OCI-LY7 (cell line): ENCODE data around the gene DPM3. TPM values are rescaled to one million over a fixed set of nuclear protein-coding genes. Genes with fewer than 3 reads are reported as not detected.
"Not testable (repeated sequence)": the region's sequence is repeated elsewhere in the genome, so short reads cannot be mapped to it uniquely, and the experiment has no call there.

Source experiments
- BruUV-seq: library from RNA; stranded (reverse); fragments of 400-500 nt; replicated peaks from 2 replicates; lab custom pipeline; 2021; lab: Mats Ljungman, UMichigan
- CTCF ChIA-PET: fragments of 300-600 bp; sonication (Branson Sonifier 250); formaldehyde crosslinking; loops from one replicate; lab custom pipeline; 2022; ENCODE audit warnings: antibody characterized with exemption; ENCODE audit not compliant: unreplicated experiment; lab: Charles Lee
- POLR2A ChIA-PET: fragments of 300-600 bp; sonication (Branson Sonifier 250); formaldehyde crosslinking; loops from one replicate; lab custom pipeline; 2022; ENCODE audit warnings: antibody characterized with exemption; lab: Charles Lee
- DNase-seq: peaks from one replicate; pipeline ENCODE4 v3.0.0-alpha.2; 2015; ENCODE audit warnings: low spot score
- H2AFZ ChIP-seq: fragments of 200-600 bp; sonication (generic), shearing (Covaris generic); 2 replicates; pipeline ENCODE4 v1.6.1; 2014; ENCODE audit warnings: mild to moderate bottlenecking, antibody characterized with exemption, low read length, moderate library complexity
- H3K27ac ChIP-seq: fragments of 200-600 bp; sonication (generic); 2 replicates; pipeline ENCODE4 v1.5.1; 2014; ENCODE audit warnings: mixed run types, low read depth, mild to moderate bottlenecking, moderate library complexity, low read length, inconsistent platforms; ENCODE audit not compliant: poor library complexity, severe bottlenecking
- H3K36me3 ChIP-seq: fragments of 200-600 bp; sonication (generic); 2 replicates; pipeline ENCODE4 v1.6.1; 2014; ENCODE audit warnings: mild to moderate bottlenecking, antibody characterized with exemption, low read length, moderate library complexity, mixed read lengths; ENCODE audit not compliant: insufficient read depth
- H3K4me1 ChIP-seq: fragments of 200-600 bp; sonication (generic); 2 replicates; pipeline ENCODE4 v1.5.1; 2014; ENCODE audit warnings: mild to moderate bottlenecking, low read length; ENCODE audit not compliant: insufficient read depth, poor library complexity, severe bottlenecking
- H3K4me2 ChIP-seq: fragments of 200-600 bp; sonication (generic); 2 replicates; pipeline ENCODE4 v1.6.1; 2014; ENCODE audit warnings: mild to moderate bottlenecking, low read length
- H3K4me3 ChIP-seq: fragments of 200-600 bp; sonication (generic); 2 replicates; pipeline ENCODE4 v1.5.1; 2014; ENCODE audit warnings: mild to moderate bottlenecking, low read depth, low read length; ENCODE audit not compliant: poor library complexity, severe bottlenecking
- H3K79me2 ChIP-seq: fragments of 200-600 bp; sonication (generic); 2 replicates; pipeline ENCODE4 v1.6.1; 2016; ENCODE audit warnings: low read depth, mild to moderate bottlenecking, low read length, moderate library complexity, mixed read lengths; ENCODE audit not compliant: insufficient read depth
- H3K9me2 ChIP-seq: fragments of 200-600 bp; sonication (generic); 2 replicates; pipeline ENCODE4 v1.6.1; 2016; ENCODE audit warnings: mild to moderate bottlenecking, low read length, mixed read lengths; ENCODE audit not compliant: insufficient read depth
- H3K9me3 ChIP-seq: fragments of 200-600 bp; sonication (generic); 2 replicates; pipeline ENCODE4 v1.6.1; 2014; ENCODE audit warnings: mild to moderate bottlenecking, mixed run types, low read length, mixed read lengths
- H4K20me1 ChIP-seq: fragments of 200-600 bp; sonication (generic); 2 replicates; pipeline ENCODE4 v1.6.1; 2014; ENCODE audit warnings: mild to moderate bottlenecking, antibody characterized with exemption, low read length, moderate library complexity, mixed read lengths; ENCODE audit not compliant: insufficient read depth
- EZH2phosphoT487 ChIP-seq: fragments of 200-600 bp; sonication (generic); IDR thresholded peaks from 2 replicates; pipeline ENCODE4 v1.6.1; 2018; ENCODE audit warnings: low read depth, borderline replicate concordance, mild to moderate bottlenecking, mixed run types, antibody characterized with exemption, low read length, moderate library complexity, mixed read lengths
- intact Hi-C: fragments of 100-400 bp; cut with micrococcal nuclease; formaldehyde crosslinking; loops from one replicate; pipeline ENCODE4 v1.10.0; 2022; ENCODE audit not compliant: unreplicated experiment
- total RNA-seq, 2 experiments: library from RNA; depleted of rRNA in 1 of 2; stranded (reverse); fragments of >200 nt in 1 of 2; shearing (Covaris generic) in 1 of 2; gene quantifications; 2 replicates each; pipeline ENCODE4 v1.2.3, GENCODE V29; 2014 to 2022
- TF ChIP-seq, protein P1 (sequence below): fragments of 200-600 bp; sonication (generic); conservative IDR thresholded peaks from 2 replicates; pipeline ENCODE4 v1.5.1; 2014; ENCODE audit warnings: mild to moderate bottlenecking, antibody characterized with exemption, low read length, moderate library complexity, mixed read lengths

Gene DPM3
- total RNA-seq, 2 experiments from 2014 or later = 32.5 to 65.9 TPM

DNA sequence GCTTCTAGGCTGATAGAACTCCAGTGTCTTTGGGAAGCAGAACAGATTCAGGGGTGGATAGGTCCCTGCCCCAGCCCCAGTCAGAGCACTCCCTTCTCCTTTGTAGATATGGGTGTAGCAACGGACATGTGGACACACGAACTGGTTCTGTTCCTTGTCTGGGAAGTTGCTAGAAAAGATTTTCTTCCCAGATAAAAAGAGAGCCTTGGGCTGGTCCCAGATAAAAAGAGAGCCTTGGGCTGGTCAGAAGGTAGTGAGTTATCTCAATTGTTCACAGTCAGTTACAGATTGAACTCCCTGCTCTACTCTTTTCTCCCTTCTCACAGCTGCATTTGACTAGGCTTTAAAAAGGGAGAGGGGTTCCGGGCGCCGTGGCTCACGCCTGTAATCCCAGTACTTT lies 20.1 kb downstream of the DPM3 start:
- Histone ChIP-seq H3K79me2 (no peaks in the 10 kb centered on the region), H4K20me1 (no peaks in the 10 kb centered on the region), H3K4me3 (no peak overlapping the region), H3K9me3 (no peaks in the 10 kb centered on the region), H3K9me2 (no peaks in the 10 kb centered on the region), H2AFZ (no peak overlapping the region), H3K4me2 (no peak overlapping the region), H3K27ac (no peak overlapping the region), H3K36me3 (no peaks in the 10 kb centered on the region), H3K4me1 (no peaks in the 10 kb centered on the region)
- TF ChIP-seq, protein P1, sequence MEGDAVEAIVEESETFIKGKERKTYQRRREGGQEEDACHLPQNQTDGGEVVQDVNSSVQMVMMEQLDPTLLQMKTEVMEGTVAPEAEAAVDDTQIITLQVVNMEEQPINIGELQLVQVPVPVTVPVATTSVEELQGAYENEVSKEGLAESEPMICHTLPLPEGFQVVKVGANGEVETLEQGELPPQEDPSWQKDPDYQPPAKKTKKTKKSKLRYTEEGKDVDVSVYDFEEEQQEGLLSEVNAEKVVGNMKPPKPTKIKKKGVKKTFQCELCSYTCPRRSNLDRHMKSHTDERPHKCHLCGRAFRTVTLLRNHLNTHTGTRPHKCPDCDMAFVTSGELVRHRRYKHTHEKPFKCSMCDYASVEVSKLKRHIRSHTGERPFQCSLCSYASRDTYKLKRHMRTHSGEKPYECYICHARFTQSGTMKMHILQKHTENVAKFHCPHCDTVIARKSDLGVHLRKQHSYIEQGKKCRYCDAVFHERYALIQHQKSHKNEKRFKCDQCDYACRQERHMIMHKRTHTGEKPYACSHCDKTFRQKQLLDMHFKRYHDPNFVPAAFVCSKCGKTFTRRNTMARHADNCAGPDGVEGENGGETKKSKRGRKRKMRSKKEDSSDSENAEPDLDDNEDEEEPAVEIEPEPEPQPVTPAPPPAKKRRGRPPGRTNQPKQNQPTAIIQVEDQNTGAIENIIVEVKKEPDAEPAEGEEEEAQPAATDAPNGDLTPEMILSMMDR = no peak
- TF ChIP-seq EZH2phosphoT487 = no peak
- no TSS peak for BruUV-seq
- ChIA-PET CTCF (no interaction called here), POLR2A (interaction anchor here (0.7 kb wide), 1 partner anchor 23 kb away, joined by 3 read pairs; no protein-coding TSS in a partner anchor)
- DNase-seq = no peak
- intact Hi-C loops = no loop called here

DNA sequence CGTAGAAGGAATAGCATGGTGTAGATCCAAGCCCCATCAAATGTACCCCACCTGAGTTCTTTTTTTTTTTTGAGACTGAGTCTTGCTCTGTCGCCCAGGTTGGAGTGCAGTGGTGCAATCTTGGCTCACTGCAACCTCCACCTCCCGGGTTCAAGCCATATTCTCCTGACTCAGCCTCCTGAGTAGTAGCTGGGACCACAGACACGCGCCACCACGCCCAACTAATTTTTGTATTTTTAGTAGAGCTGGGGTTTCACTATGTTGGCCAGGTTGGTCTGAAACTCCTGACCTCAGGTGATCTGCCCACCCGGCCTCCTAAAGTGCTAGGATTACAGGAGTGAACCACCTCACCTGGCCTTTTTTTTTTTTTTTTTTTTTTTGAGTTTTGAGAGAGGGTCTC lies 22.2 kb downstream of the DPM3 start:
- intact Hi-C loops, H2AFZ ChIP-seq, H3K79me2 ChIP-seq, H3K9me3 ChIP-seq, CTCF ChIA-PET, H3K4me3 ChIP-seq, H3K9me2 ChIP-seq, DNase-seq, H3K4me2 ChIP-seq, H3K4me1 ChIP-seq, BruUV-seq, H3K36me3 ChIP-seq, H3K27ac ChIP-seq, H4K20me1 ChIP-seq: not testable (repeated sequence)
- POLR2A ChIA-PET = interaction anchor here (0.6 kb wide), 2 partner anchors 31 to 52 kb away, joined by 4 to 5 read pairs; no protein-coding TSS in a partner anchor

DNA sequence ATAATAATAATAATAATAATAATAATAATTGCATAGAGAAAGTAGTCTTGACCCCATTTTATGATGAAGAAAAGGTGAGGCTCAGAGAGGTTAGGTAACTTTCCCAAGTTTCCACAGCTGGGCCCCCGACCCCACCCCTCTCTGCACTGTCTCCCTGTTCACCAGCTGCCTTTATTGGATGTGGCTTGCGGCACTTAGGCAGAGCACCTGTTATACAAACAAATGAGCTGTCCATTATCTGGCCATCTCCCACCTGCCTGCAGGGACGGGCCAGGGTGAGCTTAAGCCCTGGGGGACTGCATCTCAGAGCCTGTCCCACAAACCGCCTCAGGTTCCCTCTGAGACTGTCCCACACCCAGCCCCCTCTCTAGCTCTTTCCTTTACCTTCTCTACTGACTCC lies 22.7 kb downstream of the DPM3 start:
- TF ChIP-seq, protein P1 = no peak
- TF ChIP-seq EZH2phosphoT487 = no peak
- intact Hi-C loops = no loop called here

More for the DNA sequence above, 22.7 kb downstream of the DPM3 start:
- H3K27ac ChIP-seq = no peak overlapping the region
- no peaks in the 10 kb centered on the region for H3K4me1 ChIP-seq
- H2AFZ ChIP-seq = no peak overlapping the region
- ChIA-PET CTCF (no interaction called here), POLR2A (no interaction called here)
- no peak overlapping the region for H3K4me2 ChIP-seq
- H4K20me1 ChIP-seq = no peaks in the 10 kb centered on the region
- no peaks in the 10 kb centered on the region for H3K79me2 ChIP-seq
- H3K9me2 ChIP-seq = no peaks in the 10 kb centered on the region
- no TSS peak for BruUV-seq
- no peak for DNase-seq
- H3K4me3 ChIP-seq = no peak overlapping the region
- H3K9me3 ChIP-seq = no peaks in the 10 kb centered on the region
- H3K36me3 ChIP-seq = no peaks in the 10 kb centered on the region
